ENCODE results near the gene FRMD4A. TPM values are rescaled to one million over a fixed set of nuclear protein-coding genes. Genes with fewer than 3 reads are reported as not detected.

FRMD4A gene
- total RNA-seq, 2 experiments from 2014 or later: 0.17 TPM; not detected in 1

- ChIA-PET POLR2A (no interaction called here), CTCF (ENCODE audit: unreplicated experiment) (no interaction called here)
- no peaks in the 10 kb centered on the region for H3K36me3 ChIP-seq (ENCODE audit: insufficient read depth, low read length)
- H3K4me3 ChIP-seq (ENCODE audit: low read depth, low read length, poor library complexity, severe bottlenecking): no peak overlapping the region
- H3K79me2 ChIP-seq (ENCODE audit: insufficient read depth, low read depth, low read length): no peaks in the 10 kb centered on the region
- no peak overlapping the region for H2AFZ ChIP-seq (ENCODE audit: low read length)
- no TSS peak for BruUV-seq (replicated peaks)
- DNase-seq (ENCODE audit: low spot score): no peak
- no peak overlapping the region for H3K4me2 ChIP-seq (ENCODE audit: low read length)
- intact Hi-C loops (cut with micrococcal nuclease; ENCODE audit: unreplicated experiment): no loop called here
- H3K4me1 ChIP-seq (ENCODE audit: insufficient read depth, low read length, poor library complexity, severe bottlenecking): no peaks in the 10 kb centered on the region
- no peak overlapping the region for H3K27ac ChIP-seq (ENCODE audit: low read depth, low read length, poor library complexity, severe bottlenecking)
- no peak for TF ChIP-seq CTCF (conservative IDR thresholded peaks at IDR 0.05; ENCODE audit: low read length)
- no peak for TF ChIP-seq EZH2phosphoT487 (IDR thresholded peaks at IDR 0.05; ENCODE audit: borderline replicate concordance, low read depth, low read length)
- H3K9me2 ChIP-seq (ENCODE audit: insufficient read depth, low read length): no peaks in the 10 kb centered on the region
- no peaks in the 10 kb centered on the region for H3K9me3 ChIP-seq (ENCODE audit: low read length)
- no peaks in the 10 kb centered on the region for H4K20me1 ChIP-seq (ENCODE audit: insufficient read depth, low read length)
These were observed 380.2 kb downstream of the FRMD4A start for GRCh38 chr10:13950543-13950939.

- H3K4me3 ChIP-seq (ENCODE audit: low read depth, low read length, poor library complexity, severe bottlenecking): no peak overlapping the region
- no peaks in the 10 kb centered on the region for H3K79me2 ChIP-seq (ENCODE audit: insufficient read depth, low read depth, low read length)
- no peaks in the 10 kb centered on the region for H3K9me3 ChIP-seq (ENCODE audit: low read length)
- ChIA-PET POLR2A (no interaction called here), CTCF (ENCODE audit: unreplicated experiment) (no interaction called here)
- no peaks in the 10 kb centered on the region for H3K9me2 ChIP-seq (ENCODE audit: insufficient read depth, low read length)
- no peaks in the 10 kb centered on the region for H3K4me1 ChIP-seq (ENCODE audit: insufficient read depth, low read length, poor library complexity, severe bottlenecking)
- H3K27ac ChIP-seq (ENCODE audit: low read depth, low read length, poor library complexity, severe bottlenecking): no peak overlapping the region
- intact Hi-C loops (cut with micrococcal nuclease; ENCODE audit: unreplicated experiment): no loop called here
- no peaks in the 10 kb centered on the region for H4K20me1 ChIP-seq (ENCODE audit: insufficient read depth, low read length)
- BruUV-seq (replicated peaks): no TSS peak
- no peak for TF ChIP-seq EZH2phosphoT487 (IDR thresholded peaks at IDR 0.05; ENCODE audit: borderline replicate concordance, low read depth, low read length)
- no peak for TF ChIP-seq CTCF (conservative IDR thresholded peaks at IDR 0.05; ENCODE audit: low read length)
- no peak for DNase-seq (ENCODE audit: low spot score)
- no peak overlapping the region for H3K4me2 ChIP-seq (ENCODE audit: low read length)
- no peak overlapping the region for H2AFZ ChIP-seq (ENCODE audit: low read length)
- no peaks in the 10 kb centered on the region for H3K36me3 ChIP-seq (ENCODE audit: insufficient read depth, low read length)
These were observed 380.7 kb downstream of the FRMD4A start for GRCh38 chr10:13949844-13950542.

GRCh38 chr10:13946209-13946460 lies 384.6 kb downstream of the FRMD4A start:
- H4K20me1 ChIP-seq (ENCODE audit: insufficient read depth, low read length): no peaks in the 10 kb centered on the region
- no peak overlapping the region for H3K27ac ChIP-seq (ENCODE audit: low read depth, low read length, poor library complexity, severe bottlenecking)
- no peaks in the 10 kb centered on the region for H3K9me2 ChIP-seq (ENCODE audit: insufficient read depth, low read length)
- POLR2A ChIA-PET: no interaction called here
- H3K36me3 ChIP-seq (ENCODE audit: insufficient read depth, low read length): no peaks in the 10 kb centered on the region
- CTCF ChIA-PET (ENCODE audit: unreplicated experiment): no interaction called here
- BruUV-seq (replicated peaks): no TSS peak
- no peak for DNase-seq (ENCODE audit: low spot score)
- no peak for TF ChIP-seq CTCF (conservative IDR thresholded peaks at IDR 0.05; ENCODE audit: low read length)
- TF ChIP-seq EZH2phosphoT487 (IDR thresholded peaks at IDR 0.05; ENCODE audit: borderline replicate concordance, low read depth, low read length): no peak
- no peaks in the 10 kb centered on the region for H3K4me1 ChIP-seq (ENCODE audit: insufficient read depth, low read length, poor library complexity, severe bottlenecking)
- no peaks in the 10 kb centered on the region for H3K9me3 ChIP-seq (ENCODE audit: low read length)
- H3K4me3 ChIP-seq (ENCODE audit: low read depth, low read length, poor library complexity, severe bottlenecking): no peak overlapping the region
- H3K4me2 ChIP-seq (ENCODE audit: low read length): no peak overlapping the region
- no peaks in the 10 kb centered on the region for H3K79me2 ChIP-seq (ENCODE audit: insufficient read depth, low read depth, low read length)
- intact Hi-C loops (cut with micrococcal nuclease; ENCODE audit: unreplicated experiment): no loop called here
- no peak overlapping the region for H2AFZ ChIP-seq (ENCODE audit: low read length)
